ENCODE measurements around the gene FBXO36. TPM values are rescaled to one million over a fixed set of nuclear protein-coding genes. Genes with fewer than 3 reads are reported as not detected.

FBXO36 gene
- total and polyA plus RNA-seq, 2 of the 13 experiments (the other 11 are each of a cell fraction or from before 2014, with no cell fraction given) = 2.8 TPM

DNA sequence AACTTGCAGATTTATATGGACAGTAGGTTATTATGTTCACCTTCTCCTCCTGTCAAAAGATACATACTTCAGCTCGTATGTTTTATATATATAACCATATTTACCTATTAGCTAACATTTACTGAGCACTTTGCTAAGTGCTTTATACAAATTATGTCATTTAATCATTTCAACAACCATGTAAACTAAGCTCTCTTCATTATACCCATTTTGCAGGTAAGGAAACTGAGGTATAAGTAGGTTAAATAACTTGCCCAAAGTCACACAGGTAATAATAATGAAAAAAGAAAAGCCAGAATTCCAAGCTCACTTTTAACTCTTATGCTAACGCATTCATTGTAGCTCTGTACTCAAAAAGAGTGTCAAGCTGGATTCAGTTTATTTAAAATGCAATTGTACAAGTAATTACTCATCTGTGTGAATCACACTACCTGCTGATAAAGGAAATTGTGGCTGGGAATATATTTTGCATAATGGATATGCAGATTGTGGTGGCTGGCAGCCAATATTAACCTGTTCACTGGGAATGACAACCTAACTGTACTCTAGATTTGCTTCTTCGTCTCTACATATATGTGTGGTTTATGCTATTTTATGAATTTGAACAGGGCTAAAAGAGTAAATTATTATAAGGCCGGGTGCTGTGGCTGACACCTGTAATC is 125.8 kb downstream of the FBXO36 start:
- intact Hi-C loops (cut with micrococcal nuclease; ENCODE audit: unreplicated experiment) (no loop called here), in situ Hi-C loops (cut with HindIII; ENCODE audit: extremely low pct_ligation_motif_present, low pct_unique_long_range_greater_than_20kb) (no loop called here)
- ChIA-PET POLR2A (no interaction called here), CTCF (ENCODE audit: low intra/inter-chr PET ratio, low total read pairs) (no interaction called here)
- TF ChIP-seq, protein P1, sequence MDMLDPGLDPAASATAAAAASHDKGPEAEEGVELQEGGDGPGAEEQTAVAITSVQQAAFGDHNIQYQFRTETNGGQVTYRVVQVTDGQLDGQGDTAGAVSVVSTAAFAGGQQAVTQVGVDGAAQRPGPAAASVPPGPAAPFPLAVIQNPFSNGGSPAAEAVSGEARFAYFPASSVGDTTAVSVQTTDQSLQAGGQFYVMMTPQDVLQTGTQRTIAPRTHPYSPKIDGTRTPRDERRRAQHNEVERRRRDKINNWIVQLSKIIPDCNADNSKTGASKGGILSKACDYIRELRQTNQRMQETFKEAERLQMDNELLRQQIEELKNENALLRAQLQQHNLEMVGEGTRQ (IDR thresholded peaks at IDR 0.05; ENCODE audit: low read depth, low read length) = no peak
- TF ChIP-seq, protein P1 (CRISPR knock-in tag; IDR thresholded peaks at IDR 0.05; ENCODE audit: borderline replicate concordance) = no peak
- TF ChIP-seq KLF13 (CRISPR knock-in tag; IDR thresholded peaks at IDR 0.05) = no peak
- peak; percentile 57 for TF ChIP-seq ZNF629 (CRISPR knock-in tag; conservative IDR thresholded peaks at IDR 0.05)
- H3K4me1 ChIP-seq (ENCODE audit: insufficient read depth, low read length) = peaks cover 19% of the 10 kb centered on the region
- no peak overlapping the region for H3K4me2 ChIP-seq (ENCODE audit: low read depth, low read length)
- no peaks in the 10 kb centered on the region for H3K79me2 ChIP-seq (ENCODE audit: insufficient read depth, low read length)
- BruUV-seq (replicated peaks) = no TSS peak
- no peak overlapping the region for H3K27ac ChIP-seq (ENCODE audit: extremely low read length, insufficient read depth, low read length)
- no peaks in the 10 kb centered on the region for H4K20me1 ChIP-seq (ENCODE audit: insufficient read depth, low read length)
- no peaks in the 10 kb centered on the region for H3K9me3 ChIP-seq (ENCODE audit: low read length)
- H3K27me3 ChIP-seq (ENCODE audit: control insufficient read depth in 1 of 2, insufficient read depth in 2 of 2, low read length in 2 of 2) = peaks cover 0 to 11% of the 10 kb centered on the region in 2 experiments; a peak in 3 of 5 replicates
- ATAC-seq (no peak), FAIRE-seq (no peak), DNase-seq (ENCODE audit: low spot score) (no peak)
- H3K36me3 ChIP-seq (replicated peaks in 1 of 2; ENCODE audit: control insufficient read depth in 1 of 2, insufficient read depth in 2 of 2, low read length in 2 of 2) = no peaks in the 10 kb centered on the region
- no peak overlapping the region for H3K4me3 ChIP-seq (replicated peaks in 1 of 3; ENCODE audit: insufficient read depth in 1 of 3, low read depth in 2 of 3, low read length in 3 of 3)
- WGBS (ENCODE audit: low lambda C conversion rate) = 46% methylated on average over 4 of the region's 4 CpGs
- H2AFZ ChIP-seq (ENCODE audit: low read length) = no peak overlapping the region
- no peak overlapping the region for H3K9ac ChIP-seq (ENCODE audit: insufficient read depth, low read depth, low read length)

DNA sequence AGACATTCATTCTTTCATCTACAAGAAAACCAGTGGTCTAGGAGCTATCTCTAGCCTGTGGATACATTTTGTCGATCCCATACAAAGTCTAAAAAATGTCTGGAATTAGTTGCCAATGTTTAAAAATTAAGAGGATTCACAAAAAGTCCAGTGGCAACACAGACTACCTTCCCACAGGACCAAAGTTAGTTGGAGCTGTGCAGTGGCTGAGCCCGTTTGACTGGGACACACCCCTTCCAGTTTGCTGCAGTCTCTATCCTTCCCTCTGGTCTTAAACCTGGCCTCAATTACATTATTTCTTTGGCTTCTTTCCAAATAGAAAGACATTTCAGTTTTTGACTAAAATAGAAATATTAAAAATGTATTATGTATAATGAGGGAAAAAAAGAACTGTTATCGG is 127.8 kb downstream of the FBXO36 start:
- Histone ChIP-seq H3K9ac (ENCODE audit: insufficient read depth, low read depth, low read length) (no peak overlapping the region), H3K4me2 (ENCODE audit: low read depth, low read length) (no peak overlapping the region), H3K4me1 (ENCODE audit: insufficient read depth, low read length) (peaks cover 13% of the 10 kb centered on the region), H3K4me3 (replicated peaks in 1 of 3; ENCODE audit: insufficient read depth in 1 of 3, low read depth in 2 of 3, low read length in 3 of 3) (no peak overlapping the region), H3K79me2 (ENCODE audit: insufficient read depth, low read length) (no peaks in the 10 kb centered on the region), H3K36me3 (replicated peaks in 1 of 2; ENCODE audit: control insufficient read depth in 1 of 2, insufficient read depth in 2 of 2, low read length in 2 of 2) (no peaks in the 10 kb centered on the region), H4K20me1 (ENCODE audit: insufficient read depth, low read length) (no peaks in the 10 kb centered on the region), H3K27me3 (ENCODE audit: control insufficient read depth in 1 of 2, insufficient read depth in 2 of 2, low read length in 2 of 2) (peaks cover 0 to 7% of the 10 kb centered on the region in 2 experiments; a peak in 2 of 5 replicates), H2AFZ (ENCODE audit: low read length) (no peak overlapping the region), H3K9me3 (ENCODE audit: low read length) (no peaks in the 10 kb centered on the region), H3K27ac (ENCODE audit: extremely low read length, insufficient read depth, low read length) (no peak overlapping the region)
- in situ Hi-C loops (cut with HindIII; ENCODE audit: extremely low pct_ligation_motif_present, low pct_unique_long_range_greater_than_20kb) = no loop called here
- TF ChIP-seq MXD4 (CRISPR knock-in tag; IDR thresholded peaks at IDR 0.05) (no peak), ZBTB3 (CRISPR knock-in tag; IDR thresholded peaks at IDR 0.05; ENCODE audit: borderline replicate concordance, low read depth) (no peak), JUNB (CRISPR knock-in tag; IDR thresholded peaks at IDR 0.05; ENCODE audit: borderline replicate concordance) (no peak), CEBPG (CRISPR knock-in tag; IDR thresholded peaks at IDR 0.05) (no peak), ZNF761 (CRISPR knock-in tag; conservative IDR thresholded peaks at IDR 0.05) (no peak), TEAD3 (CRISPR knock-in tag; optimal IDR thresholded peaks at IDR 0.05; ENCODE audit: borderline replicate concordance) (no peak), ZNF430 (CRISPR knock-in tag; IDR thresholded peaks at IDR 0.05) (no peak), ZBTB25 (CRISPR knock-in tag; IDR thresholded peaks at IDR 0.05) (no peak), SMAD1 (CRISPR knock-in tag; IDR thresholded peaks at IDR 0.05; ENCODE audit: borderline replicate concordance, low read depth) (no peak)
- TF ChIP-seq, protein P2, sequence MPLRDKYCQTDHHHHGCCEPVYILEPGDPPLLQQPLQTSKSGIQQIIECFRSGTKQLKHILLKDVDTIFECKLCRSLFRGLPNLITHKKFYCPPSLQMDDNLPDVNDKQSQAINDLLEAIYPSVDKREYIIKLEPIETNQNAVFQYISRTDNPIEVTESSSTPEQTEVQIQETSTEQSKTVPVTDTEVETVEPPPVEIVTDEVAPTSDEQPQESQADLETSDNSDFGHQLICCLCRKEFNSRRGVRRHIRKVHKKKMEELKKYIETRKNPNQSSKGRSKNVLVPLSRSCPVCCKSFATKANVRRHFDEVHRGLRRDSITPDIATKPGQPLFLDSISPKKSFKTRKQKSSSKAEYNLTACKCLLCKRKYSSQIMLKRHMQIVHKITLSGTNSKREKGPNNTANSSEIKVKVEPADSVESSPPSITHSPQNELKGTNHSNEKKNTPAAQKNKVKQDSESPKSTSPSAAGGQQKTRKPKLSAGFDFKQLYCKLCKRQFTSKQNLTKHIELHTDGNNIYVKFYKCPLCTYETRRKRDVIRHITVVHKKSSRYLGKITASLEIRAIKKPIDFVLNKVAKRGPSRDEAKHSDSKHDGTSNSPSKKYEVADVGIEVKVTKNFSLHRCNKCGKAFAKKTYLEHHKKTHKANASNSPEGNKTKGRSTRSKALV (CRISPR knock-in tag; IDR thresholded peaks at IDR 0.05) = no peak
- ChIA-PET CTCF (ENCODE audit: low intra/inter-chr PET ratio, low total read pairs) (no interaction called here), POLR2A (no interaction called here)
- no peak for DNase-seq (ENCODE audit: low spot score)
- WGBS (ENCODE audit: low lambda C conversion rate) = 36% methylated on average over 3 of the region's 3 CpGs
- intact Hi-C loops (cut with micrococcal nuclease; ENCODE audit: unreplicated experiment) = no loop called here
- no peak for FAIRE-seq
- ATAC-seq = no peak
- no TSS peak for BruUV-seq (replicated peaks)

All from HepG2 (cell line).